ENCODE data around the gene MRPL36. TPM values are rescaled to one million over a fixed set of nuclear protein-coding genes. Genes with fewer than 3 reads are reported as not detected.

Gene MRPL36
- total RNA-seq, 3 donors from 2014 or later = 33.5 to 46.2 (median 41.6) TPM

GRCh38 chr5:1762883-1763547 is 36.6 kb downstream of the MRPL36 start:
- intact Hi-C loops (cut with DNase I; ENCODE audit: low total_unique reads) = loop anchor here (5.0 kb wide), 1 partner anchor 584 kb away; no protein-coding TSS in a partner anchor
- peak in 1 of 2 donors; percentile 20 for DNase-seq (ENCODE audit: low spot score in 2 of 2)
- H3K36me3 ChIP-seq = no peaks in the 10 kb centered on the region
- no peak overlapping the region for H3K27ac ChIP-seq
- H3K4me3 ChIP-seq = no peak overlapping the region
- TF ChIP-seq POLR2A (IDR thresholded peaks at IDR 0.05) (no peak), POLR2AphosphoS5 (IDR thresholded peaks at IDR 0.05) (no peak)
- TF ChIP-seq, protein P1, sequence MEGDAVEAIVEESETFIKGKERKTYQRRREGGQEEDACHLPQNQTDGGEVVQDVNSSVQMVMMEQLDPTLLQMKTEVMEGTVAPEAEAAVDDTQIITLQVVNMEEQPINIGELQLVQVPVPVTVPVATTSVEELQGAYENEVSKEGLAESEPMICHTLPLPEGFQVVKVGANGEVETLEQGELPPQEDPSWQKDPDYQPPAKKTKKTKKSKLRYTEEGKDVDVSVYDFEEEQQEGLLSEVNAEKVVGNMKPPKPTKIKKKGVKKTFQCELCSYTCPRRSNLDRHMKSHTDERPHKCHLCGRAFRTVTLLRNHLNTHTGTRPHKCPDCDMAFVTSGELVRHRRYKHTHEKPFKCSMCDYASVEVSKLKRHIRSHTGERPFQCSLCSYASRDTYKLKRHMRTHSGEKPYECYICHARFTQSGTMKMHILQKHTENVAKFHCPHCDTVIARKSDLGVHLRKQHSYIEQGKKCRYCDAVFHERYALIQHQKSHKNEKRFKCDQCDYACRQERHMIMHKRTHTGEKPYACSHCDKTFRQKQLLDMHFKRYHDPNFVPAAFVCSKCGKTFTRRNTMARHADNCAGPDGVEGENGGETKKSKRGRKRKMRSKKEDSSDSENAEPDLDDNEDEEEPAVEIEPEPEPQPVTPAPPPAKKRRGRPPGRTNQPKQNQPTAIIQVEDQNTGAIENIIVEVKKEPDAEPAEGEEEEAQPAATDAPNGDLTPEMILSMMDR (IDR thresholded peaks at IDR 0.05) = no peak
- no peaks in the 10 kb centered on the region for H3K4me1 ChIP-seq
- peaks cover 0 to 9% of the 10 kb centered on the region in 2 donors for H3K9me3 ChIP-seq
- H3K27me3 ChIP-seq = no peaks in the 10 kb centered on the region

DNA sequence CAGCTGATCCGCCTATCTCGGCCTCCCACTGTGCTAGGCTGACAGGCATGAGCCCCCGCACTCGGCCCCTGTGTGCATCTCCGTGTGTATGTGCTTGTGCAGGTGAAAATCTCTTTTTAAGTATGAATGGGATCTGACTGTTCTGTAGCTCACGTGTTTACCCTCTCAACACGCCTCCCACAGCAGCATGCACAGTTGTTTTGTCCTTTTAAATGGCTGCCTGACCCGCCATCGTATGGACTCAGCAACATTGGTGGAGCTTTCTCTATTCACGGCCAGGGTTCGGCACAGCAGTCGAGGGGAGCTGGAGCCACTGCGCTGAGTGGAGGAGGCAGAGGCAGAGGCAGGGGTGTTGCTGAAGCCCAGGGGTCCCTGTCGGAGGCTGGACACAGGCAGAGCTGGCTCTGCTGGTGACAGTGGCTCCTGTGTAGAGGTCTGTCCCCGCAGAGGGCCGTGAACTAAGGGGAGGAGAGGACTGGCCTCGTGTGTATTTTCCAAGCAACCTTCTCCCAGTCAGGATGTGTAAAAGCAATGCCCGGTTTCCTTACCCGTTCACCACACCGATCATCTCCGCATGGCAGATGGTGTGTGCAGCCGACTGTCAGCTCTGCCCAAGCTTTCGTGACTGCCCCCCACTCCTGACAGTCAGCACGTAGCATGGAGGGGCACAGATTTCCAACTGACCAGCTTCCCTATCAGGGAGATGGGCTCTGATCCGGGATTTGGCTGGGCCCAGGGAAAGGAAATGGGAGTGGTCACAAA is 37.3 kb downstream of the MRPL36 start:
- H3K4me3 ChIP-seq = no peak overlapping the region
- H3K27ac ChIP-seq = no peak overlapping the region
- intact Hi-C loops (cut with DNase I; ENCODE audit: low total_unique reads) = loop anchor here (5.0 kb wide), 1 partner anchor 585 kb away; no protein-coding TSS in a partner anchor
- TF ChIP-seq, protein P1 (IDR thresholded peaks at IDR 0.05) = no peak
- TF ChIP-seq POLR2A (IDR thresholded peaks at IDR 0.05) (no peak), POLR2AphosphoS5 (IDR thresholded peaks at IDR 0.05) (no peak)
- no peaks in the 10 kb centered on the region for H3K4me1 ChIP-seq
- H3K36me3 ChIP-seq = no peaks in the 10 kb centered on the region
- H3K9me3 ChIP-seq = peaks cover 0 to 9% of the 10 kb centered on the region in 2 donors
- peak in 1 of 2 donors; percentile 45 for DNase-seq (ENCODE audit: low spot score in 2 of 2)
- H3K27me3 ChIP-seq = no peaks in the 10 kb centered on the region

DNA sequence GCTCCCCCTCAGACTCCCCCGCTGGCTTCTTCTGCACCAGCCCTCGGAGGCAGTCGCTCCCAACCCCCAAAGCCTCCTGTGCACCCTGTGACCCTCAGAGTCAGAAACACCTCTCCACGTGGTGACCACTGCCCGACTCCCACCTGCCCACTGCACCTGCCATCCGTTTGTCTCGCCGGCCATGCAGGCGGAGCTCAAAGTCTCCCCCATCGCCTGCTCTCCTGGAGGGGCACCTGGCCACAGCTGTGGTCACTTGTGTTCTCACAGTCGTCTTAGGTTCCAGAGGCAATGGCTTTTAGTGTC is 38.2 kb downstream of the MRPL36 start:
- no peaks in the 10 kb centered on the region for H3K27me3 ChIP-seq
- H3K36me3 ChIP-seq = no peaks in the 10 kb centered on the region
- DNase-seq (ENCODE audit: low spot score in 2 of 2) = peak in 1 of 2 donors; percentile 41

DNA sequence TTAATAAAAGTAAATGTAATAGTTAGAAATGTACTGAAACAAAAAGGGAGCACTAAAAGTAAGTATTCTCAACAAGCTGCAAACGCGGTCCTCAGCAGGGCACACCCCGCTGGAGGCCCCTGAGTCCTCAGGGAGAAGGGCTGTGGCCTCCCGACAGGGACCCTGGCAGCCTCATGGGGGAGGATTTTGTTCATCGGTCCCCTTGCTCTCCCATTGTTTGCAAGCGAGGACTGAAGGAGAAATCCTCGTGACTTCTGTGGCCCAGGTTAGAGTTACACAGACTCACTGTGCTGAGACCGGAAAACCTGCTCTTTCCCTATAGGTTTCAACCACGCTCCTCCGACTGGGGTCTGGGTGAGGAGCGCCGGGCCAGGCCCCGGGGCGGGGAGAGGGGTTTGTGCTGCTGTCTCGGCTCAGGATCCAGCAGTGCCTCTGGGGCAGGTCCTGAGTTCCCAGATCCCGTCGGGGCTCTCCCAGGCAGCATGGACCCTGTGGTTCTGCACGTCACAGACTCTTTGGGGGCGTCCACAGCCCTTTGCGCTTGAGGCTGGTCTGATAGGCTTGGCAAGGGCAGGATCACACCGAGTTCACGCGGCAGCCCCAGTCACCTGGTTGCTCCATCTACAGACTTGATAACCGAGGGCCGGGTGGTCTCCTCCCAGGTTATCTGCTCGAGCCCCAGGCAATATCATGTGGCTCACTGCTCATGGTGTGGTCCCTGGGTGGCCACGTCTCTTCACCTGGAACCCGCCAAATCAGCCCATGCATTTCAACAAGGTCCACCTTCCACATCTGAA is 38.8 kb downstream of the MRPL36 start:
- intact Hi-C loops (cut with DNase I; ENCODE audit: low total_unique reads) = loop anchor here (5.0 kb wide), 1 partner anchor 586 kb away; no protein-coding TSS in a partner anchor
- Histone ChIP-seq H3K36me3 (no peaks in the 10 kb centered on the region), H3K27ac (no peak overlapping the region), H3K27me3 (no peaks in the 10 kb centered on the region), H3K4me3 (no peak overlapping the region), H3K4me1 (no peaks in the 10 kb centered on the region), H3K9me3 (peaks cover 0 to 9% of the 10 kb centered on the region in 2 donors)
- TF ChIP-seq POLR2A (IDR thresholded peaks at IDR 0.05) (no peak), POLR2AphosphoS5 (IDR thresholded peaks at IDR 0.05) (no peak)
- TF ChIP-seq, protein P1 (IDR thresholded peaks at IDR 0.05) = no peak
- peak in 1 of 2 donors; percentile 42 for DNase-seq (ENCODE audit: low spot score in 2 of 2)

More for the DNA sequence above, 38.2 kb downstream of the MRPL36 start:
- TF ChIP-seq POLR2A (IDR thresholded peaks at IDR 0.05) (no peak), POLR2AphosphoS5 (IDR thresholded peaks at IDR 0.05) (no peak)
- TF ChIP-seq, protein P1 (IDR thresholded peaks at IDR 0.05) = no peak
- H3K27ac ChIP-seq = no peak overlapping the region
- peaks cover 0 to 9% of the 10 kb centered on the region in 2 donors for H3K9me3 ChIP-seq
- H3K4me3 ChIP-seq = no peak overlapping the region
- intact Hi-C loops (cut with DNase I; ENCODE audit: low total_unique reads) = loop anchor here (5.0 kb wide), 1 partner anchor 586 kb away; no protein-coding TSS in a partner anchor
- H3K4me1 ChIP-seq = no peaks in the 10 kb centered on the region

Measured in breast epithelium (tissue), 4 donors.